ENCODE measurements around the gene ADAMTS17. TPM values are rescaled to one million over a fixed set of nuclear protein-coding genes. Genes with fewer than 3 reads are reported as not detected.

Gene ADAMTS17
- total RNA-seq, 1 donor: 0.81 TPM

- TF ChIP-seq CTCF (IDR thresholded peaks at IDR 0.05; ENCODE audit: insufficient read depth, low read length): no peak
- no peak overlapping the region for H3K4me3 ChIP-seq (ENCODE audit: low read depth, low read length)
- no peak for DNase-seq (ENCODE audit: low read depth)
These were observed 6.8 kb upstream of the ADAMTS17 start for GRCh38 chr15:100348578-100348977.

GRCh38 chr15:100346866-100347512 is 5.2 kb upstream of the ADAMTS17 start:
- no peak for DNase-seq (ENCODE audit: low read depth)
- H3K4me3 ChIP-seq (ENCODE audit: low read depth, low read length): no peak overlapping the region
- no peak for TF ChIP-seq CTCF (IDR thresholded peaks at IDR 0.05; ENCODE audit: insufficient read depth, low read length)

- H3K4me3 ChIP-seq (ENCODE audit: low read depth, low read length): no peak overlapping the region
- TF ChIP-seq CTCF (IDR thresholded peaks at IDR 0.05; ENCODE audit: insufficient read depth, low read length): no peak
- DNase-seq (ENCODE audit: low read depth): no peak
These were observed 3.7 kb upstream of the ADAMTS17 start for GRCh38 chr15:100345438-100345837.

- TF ChIP-seq CTCF (IDR thresholded peaks at IDR 0.05; ENCODE audit: insufficient read depth, low read length): no peak
- no peak for DNase-seq (ENCODE audit: low read depth)
- H3K4me3 ChIP-seq (ENCODE audit: low read depth, low read length): no peak overlapping the region
These were observed 1.5 kb upstream of the ADAMTS17 start for GRCh38 chr15:100343251-100343650.

DNA sequence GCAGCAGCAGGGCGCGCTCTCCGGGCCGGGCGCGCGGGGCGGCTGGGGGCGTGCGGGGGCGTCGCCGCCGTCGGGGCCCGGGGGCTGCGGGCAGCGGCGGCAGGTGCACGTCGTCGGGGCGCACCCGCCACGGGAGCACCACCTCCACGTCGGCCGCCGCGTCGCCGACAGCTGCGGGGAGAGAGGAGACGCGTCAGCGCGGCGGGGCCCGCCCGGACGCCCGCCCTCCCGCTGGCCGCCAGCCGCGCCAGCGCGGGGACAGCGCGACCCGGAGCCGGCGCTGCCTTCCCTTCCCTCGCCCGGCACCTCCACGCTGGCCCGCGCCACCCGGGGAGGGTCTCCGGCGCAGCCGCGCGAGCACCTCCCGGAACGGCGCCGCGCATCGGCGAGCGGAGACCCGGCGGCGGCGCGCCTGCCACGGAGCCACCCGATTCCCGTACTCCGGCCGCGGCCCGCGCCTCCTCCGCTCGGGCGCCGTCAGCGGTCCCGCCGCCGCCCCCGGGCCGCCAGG is 481 bp downstream of the ADAMTS17 start:
- DNase-seq (ENCODE audit: low read depth): no peak
- TF ChIP-seq CTCF (IDR thresholded peaks at IDR 0.05; ENCODE audit: insufficient read depth, low read length): no peak
- H3K4me3 ChIP-seq (ENCODE audit: low read depth, low read length): peak overlapping the region; percentile 50

GRCh38 chr15:100340721-100341238 is 995 bp downstream of the ADAMTS17 start:
- DNase-seq (ENCODE audit: low read depth): no peak
- TF ChIP-seq CTCF (IDR thresholded peaks at IDR 0.05; ENCODE audit: insufficient read depth, low read length): no peak

More at GRCh38 chr15:100340721-100341238, 995 bp downstream of the ADAMTS17 start:
- no peak overlapping the region for H3K4me3 ChIP-seq (ENCODE audit: low read depth, low read length)
